ENCODE data around the gene EXOC1L.

- TF ChIP-seq CTCF (IDR thresholded peaks at IDR 0.05; ENCODE audit: low read depth, low read length) (no peak), EZH2phosphoT487 (IDR thresholded peaks at IDR 0.05; ENCODE audit: low read depth) (no peak)
Measured at GRCh38 chr4:55822329-55822728, 2.7 kb downstream of the EXOC1L start.

All from OCI-LY3 (cell line).